GM12878 (cell line): ENCODE measurements around the gene TMEM135. TPM values are rescaled to one million over a fixed set of nuclear protein-coding genes. Genes with fewer than 3 reads are reported as not detected.

ENCODE experiments used
- ATAC-seq: fragments of 200-7000 bp; cut with Tn5 transposase; 3 replicates; pipeline ENCODE4 v1.9.1; 2020; ENCODE audit warnings: mild to moderate bottlenecking, moderate library complexity
- BruUV-seq: library from RNA; stranded (reverse); fragments of 400-500 nt; replicated peaks from 2 replicates; lab custom pipeline; 2021; lab: Mats Ljungman, UMichigan
- CTCF ChIA-PET: fragments of 300-600 bp; sonication (Branson Sonifier 250); formaldehyde crosslinking; extraction: SDS; loops from one replicate; lab custom pipeline; 2021; ENCODE audit warnings: inconsistent platforms; lab: Yijun Ruan, JAX
- POLR2A ChIA-PET: fragments of 350-600 bp; formaldehyde crosslinking; extraction: SDS; loops from one replicate; lab custom pipeline; 2021; ENCODE audit warnings: inconsistent platforms; lab: Charles Lee
- RAD21 ChIA-PET: fragments of 300-600 bp; sonication (Branson Sonifier 250); formaldehyde crosslinking; loops from one replicate; lab custom pipeline; 2023; ENCODE audit warnings: antibody characterized with exemption; ENCODE audit not compliant: unreplicated experiment; lab: Charles Lee
- SMC1A ChIA-PET: fragments of 300-600 bp; sonication (Branson Sonifier 250); formaldehyde crosslinking; loops from one replicate; lab custom pipeline; 2023; ENCODE audit not compliant: unreplicated experiment, uncharacterized antibody; lab: Charles Lee
- DNase-seq: peaks from one replicate; pipeline ENCODE4 v3.0.0-alpha.2; 2011; ENCODE audit warnings: low read depth, low spot score
- FAIRE-seq: peaks from 3 replicates; lab custom pipeline; 2011; peaks lifted over from hg19 to GRCh38; lab: Jason Lieb, UNC
- H2AFZ ChIP-seq: 2 replicates; pipeline ENCODE4 v1.6.0; 2011; ENCODE audit warnings: low read depth, low read length, control low read depth; ENCODE audit not compliant: control insufficient read depth
- H3K27ac ChIP-seq: 2 replicates; pipeline ENCODE4 v1.5.1; 2011; ENCODE audit warnings: control low read depth; ENCODE audit not compliant: control insufficient read depth, insufficient read depth
- H3K27me3 ChIP-seq, 2 experiments: replicated peaks in 1 of 2; 2 replicates each; pipeline versions ENCODE4 v1.6.0 to v1.6.1; 2011; ENCODE audit warnings: low read length in 1 of 2; ENCODE audit not compliant: control insufficient read depth in 2 of 2, insufficient read depth in 2 of 2
- H3K36me3 ChIP-seq, 2 experiments: 2 replicates each; pipeline ENCODE4 v1.5.1; 2011; ENCODE audit warnings: low read length in 1 of 2; ENCODE audit not compliant: control insufficient read depth in 2 of 2, insufficient read depth in 2 of 2
- H3K4me1 ChIP-seq: 2 replicates; pipeline ENCODE4 v1.6.1; 2011; ENCODE audit warnings: mild to moderate bottlenecking, low read length, moderate library complexity, mixed read lengths; ENCODE audit not compliant: control insufficient read depth, insufficient read depth
- H3K4me2 ChIP-seq: 2 replicates; pipeline ENCODE4 v1.6.0; 2011; ENCODE audit warnings: control low read depth; ENCODE audit not compliant: control insufficient read depth, insufficient read depth
- H3K4me3 ChIP-seq: fragments of 200-600 bp; sonication (generic); 2 replicates; pipeline ENCODE4 v1.5.1; 2016
- H3K79me2 ChIP-seq: 2 replicates; pipeline ENCODE4 v1.6.0; 2011; ENCODE audit warnings: low read length; ENCODE audit not compliant: control insufficient read depth, insufficient read depth
- H3K9ac ChIP-seq: 2 replicates; pipeline ENCODE4 v1.8.0; 2011; ENCODE audit warnings: low read length, control low read depth, mixed read lengths; ENCODE audit not compliant: control insufficient read depth, insufficient read depth
- H3K9me3 ChIP-seq: replicated peaks from 3 replicates; pipeline ENCODE4 v1.5.1; 2011; ENCODE audit warnings: mild to moderate bottlenecking, low read length; ENCODE audit not compliant: control insufficient read depth, insufficient read depth
- H4K20me1 ChIP-seq: 2 replicates; pipeline ENCODE4 v1.6.0; 2011; ENCODE audit not compliant: control insufficient read depth, insufficient read depth
- ATF7 ChIP-seq: fragments of 450-650 bp; IDR thresholded peaks from 2 replicates; pipeline ENCODE4 v1.6.1; 2016; ENCODE audit warnings: low read depth, mild to moderate bottlenecking
- CBX3 ChIP-seq: fragments of 200-600 bp; sonication (generic); IDR thresholded peaks from 2 replicates; pipeline ENCODE4 v1.6.1; 2016; ENCODE audit warnings: low read depth, borderline replicate concordance
- FOXK2 ChIP-seq: fragments of 450-650 bp; IDR thresholded peaks from 2 replicates; pipeline ENCODE4 v1.6.1; 2017; ENCODE audit warnings: mild to moderate bottlenecking, moderate library complexity
- GATAD2B ChIP-seq: fragments of 450-650 bp; conservative IDR thresholded peaks from 2 replicates; pipeline ENCODE4 v1.6.1; 2017; ENCODE audit warnings: low read depth, mild to moderate bottlenecking, moderate library complexity
- KAT2A ChIP-seq: conservative IDR thresholded peaks from 2 replicates; pipeline ENCODE4 v1.6.1; 2011; ENCODE audit warnings: low read depth, low read length; ENCODE audit not compliant: control insufficient read depth
- MEF2A ChIP-seq: IDR thresholded peaks from 2 replicates; pipeline ENCODE4 v1.6.1; 2011; ENCODE audit warnings: low read depth, mild to moderate bottlenecking, low read length, moderate library complexity; ENCODE audit not compliant: insufficient read depth
- NR2C2 ChIP-seq: IDR thresholded peaks from 2 replicates; pipeline ENCODE4 v1.6.1; 2011; ENCODE audit warnings: borderline replicate concordance, low read depth; ENCODE audit not compliant: control insufficient read depth, insufficient read length
- SUZ12 ChIP-seq: fragments of 200-600 bp; sonication (generic); IDR thresholded peaks from one replicate; pipeline ENCODE4 v1.6.1; 2018; ENCODE audit warnings: antibody characterized with exemption, mild to moderate bottlenecking; ENCODE audit not compliant: unreplicated experiment
- TBL1XR1 ChIP-seq: IDR thresholded peaks from 2 replicates; pipeline ENCODE4 v1.6.1; 2012; ENCODE audit warnings: low read depth, low read length, improper control_type of control experiment
- YY1 ChIP-seq: IDR thresholded peaks from 2 replicates; pipeline ENCODE4 v1.6.1; 2011; ENCODE audit warnings: low read depth, mild to moderate bottlenecking, low read length
- ZNF24 ChIP-seq: fragments of 450-650 bp; IDR thresholded peaks from 2 replicates; pipeline ENCODE4 v1.6.1; 2017; ENCODE audit warnings: antibody characterized with exemption, mild to moderate bottlenecking
- ZSCAN29 ChIP-seq: fragments of 450-650 bp; IDR thresholded peaks from 2 replicates; pipeline ENCODE4 v1.6.1; 2017; ENCODE audit warnings: mild to moderate bottlenecking, moderate library complexity
- WGBS: methylation state at CpG from one replicate; pipeline ENCODE4 v1.1.6; 2016; ENCODE audit warnings: low lambda C conversion rate; ENCODE audit not compliant: insufficient replicate concordance, insufficient coverage; ENCODE audit errors: missing lambda C conversion rate; 5-methylcytosine and 5-hydroxymethylcytosine counted together
- in situ Hi-C: fragments of 300-500 bp; cut with MboI; formaldehyde crosslinking; loops from 9 replicates; pipeline ENCODE4 v1.14.3; 2018; ENCODE audit warnings: mixed read lengths
- intact Hi-C: fragments of 100-400 bp; cut with micrococcal nuclease; formaldehyde crosslinking; loops from one replicate; pipeline ENCODE4 v1.14.2; 2022; ENCODE audit not compliant: unreplicated experiment
- polyA plus RNA-seq, 11 experiments: library from polyadenylated mRNA; depleted of rRNA in 4 of 11; unstranded in 6 of 11; stranded (reverse) in 5 of 11; fragments of >200 nt; fragmentation: Nextera tagmentation in 4 of 11; fragmentation: Illumina TruSeq in 1 of 11; extraction: Ambion mirVana in 4 of 11; extraction: Trizol in 1 of 11; gene quantifications; 1 replicate in 1 of 11; 2 replicates in 10 of 11; pipeline versions ENCODE4 v1.2.1 to v1.2.3, GENCODE V29; 2011 to 2016; ENCODE audit warnings: inconsistent platforms in 2 of 11, missing spikeins in 2 of 11, low read depth in 1 of 11
- total RNA-seq, 4 experiments: library from RNA; depleted of rRNA in 3 of 4; stranded (reverse); fragments of >200 nt in 3 of 4; fragmentation: Illumina TruSeq in 1 of 4; extraction: Trizol in 1 of 4; gene quantifications; 2 replicates each; pipeline versions ENCODE4 v1.2.1 to v1.2.3, GENCODE V29; 2013 to 2021
- TF ChIP-seq, protein P1 (sequence below): fragments of 150-350 bp; IDR thresholded peaks from 2 replicates; pipeline ENCODE4 v1.6.1; 2016; ENCODE audit warnings: low read depth, low read length
- TF ChIP-seq, protein P2 (sequence below): IDR thresholded peaks from 2 replicates; pipeline ENCODE4 v1.6.1; 2011; ENCODE audit warnings: borderline replicate concordance, low read depth, mild to moderate bottlenecking, moderate library complexity, mixed read lengths, low read length; ENCODE audit not compliant: insufficient read depth; ENCODE audit errors: extremely low read length
- TF ChIP-seq, protein P3 (sequence below): fragments of 450-650 bp; IDR thresholded peaks from 2 replicates; pipeline ENCODE4 v1.6.1; 2017; ENCODE audit warnings: borderline replicate concordance
- TF ChIP-seq, protein P4 (sequence below): fragments of 450-650 bp; IDR thresholded peaks from 2 replicates; pipeline ENCODE4 v1.6.1; 2014; ENCODE audit warnings: mild to moderate bottlenecking

The TMEM135 gene
- total and polyA plus RNA-seq, 10 of the 15 experiments (the other 5 are each of a cell fraction or from before 2014, with no cell fraction given): 7.2 to 117 (median 12.9) TPM

DNA sequence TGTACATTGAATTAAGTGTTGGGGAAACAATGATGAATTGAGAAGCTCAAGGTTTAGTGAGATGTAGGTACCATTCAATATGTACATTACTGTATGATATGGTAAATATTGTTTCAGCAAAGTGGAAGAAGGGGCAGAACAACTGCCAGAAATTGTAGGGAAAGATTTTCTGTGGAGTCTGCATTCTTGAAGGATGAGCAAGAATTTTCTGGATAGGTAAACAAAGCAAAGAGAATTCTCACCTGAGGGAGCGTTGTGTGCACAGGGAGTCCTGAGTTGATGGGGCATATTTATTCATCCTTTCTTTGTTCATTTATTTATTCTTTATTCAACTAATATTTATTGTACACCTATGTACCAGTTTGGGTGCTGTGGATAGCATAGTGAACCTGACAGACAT, 83.2 kb downstream of the TMEM135 start (continued):
- TF ChIP-seq, protein P1, sequence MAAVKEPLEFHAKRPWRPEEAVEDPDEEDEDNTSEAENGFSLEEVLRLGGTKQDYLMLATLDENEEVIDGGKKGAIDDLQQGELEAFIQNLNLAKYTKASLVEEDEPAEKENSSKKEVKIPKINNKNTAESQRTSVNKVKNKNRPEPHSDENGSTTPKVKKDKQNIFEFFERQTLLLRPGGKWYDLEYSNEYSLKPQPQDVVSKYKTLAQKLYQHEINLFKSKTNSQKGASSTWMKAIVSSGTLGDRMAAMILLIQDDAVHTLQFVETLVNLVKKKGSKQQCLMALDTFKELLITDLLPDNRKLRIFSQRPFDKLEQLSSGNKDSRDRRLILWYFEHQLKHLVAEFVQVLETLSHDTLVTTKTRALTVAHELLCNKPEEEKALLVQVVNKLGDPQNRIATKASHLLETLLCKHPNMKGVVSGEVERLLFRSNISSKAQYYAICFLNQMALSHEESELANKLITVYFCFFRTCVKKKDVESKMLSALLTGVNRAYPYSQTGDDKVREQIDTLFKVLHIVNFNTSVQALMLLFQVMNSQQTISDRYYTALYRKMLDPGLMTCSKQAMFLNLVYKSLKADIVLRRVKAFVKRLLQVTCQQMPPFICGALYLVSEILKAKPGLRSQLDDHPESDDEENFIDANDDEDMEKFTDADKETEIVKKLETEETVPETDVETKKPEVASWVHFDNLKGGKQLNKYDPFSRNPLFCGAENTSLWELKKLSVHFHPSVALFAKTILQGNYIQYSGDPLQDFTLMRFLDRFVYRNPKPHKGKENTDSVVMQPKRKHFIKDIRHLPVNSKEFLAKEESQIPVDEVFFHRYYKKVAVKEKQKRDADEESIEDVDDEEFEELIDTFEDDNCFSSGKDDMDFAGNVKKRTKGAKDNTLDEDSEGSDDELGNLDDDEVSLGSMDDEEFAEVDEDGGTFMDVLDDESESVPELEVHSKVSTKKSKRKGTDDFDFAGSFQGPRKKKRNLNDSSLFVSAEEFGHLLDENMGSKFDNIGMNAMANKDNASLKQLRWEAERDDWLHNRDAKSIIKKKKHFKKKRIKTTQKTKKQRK: no peak
- TF ChIP-seq MEF2A (no peak), ZNF24 (no peak), TBL1XR1 (no peak), SUZ12 (no peak), YY1 (no peak), GATAD2B (no peak)
- TF ChIP-seq, protein P2, sequence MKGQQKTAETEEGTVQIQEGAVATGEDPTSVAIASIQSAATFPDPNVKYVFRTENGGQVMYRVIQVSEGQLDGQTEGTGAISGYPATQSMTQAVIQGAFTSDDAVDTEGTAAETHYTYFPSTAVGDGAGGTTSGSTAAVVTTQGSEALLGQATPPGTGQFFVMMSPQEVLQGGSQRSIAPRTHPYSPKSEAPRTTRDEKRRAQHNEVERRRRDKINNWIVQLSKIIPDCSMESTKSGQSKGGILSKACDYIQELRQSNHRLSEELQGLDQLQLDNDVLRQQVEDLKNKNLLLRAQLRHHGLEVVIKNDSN: no peak
- TF ChIP-seq, all 136 proteins: peak for 0

DNA sequence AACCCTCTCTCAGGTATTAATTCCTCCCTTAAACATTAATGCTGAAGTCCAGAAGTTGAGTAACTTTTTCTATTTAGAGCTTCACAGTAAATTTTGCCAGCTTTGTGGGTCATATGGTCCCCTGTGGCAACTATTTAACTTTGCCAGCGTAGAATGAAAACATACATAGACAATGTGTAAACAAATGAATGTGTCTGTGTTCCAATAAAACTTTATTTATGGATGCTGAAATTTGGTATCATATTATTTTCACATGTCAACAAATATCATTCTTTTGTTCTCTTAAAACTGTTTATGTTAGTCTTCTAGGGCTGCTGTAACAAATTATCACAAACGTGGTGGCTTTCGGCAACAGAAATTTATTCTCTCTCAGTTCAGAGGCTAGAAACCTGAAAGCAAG, 85.1 kb downstream of the TMEM135 start:
- ChIA-PET SMC1A (interaction anchor here (0.9 to 2.9 kb wide), 4 partner anchors 8 to 118 kb away, joined by 3 to 10 read pairs (median 4); no protein-coding TSS in a partner anchor), POLR2A (interaction anchor here (0.6 kb wide), 1 partner anchor 85 kb away, joined by 3 read pairs; the partner anchor contains the start of gene TMEM135), RAD21 (no interaction called here), CTCF (interaction anchor here (1.3 to 1.6 kb wide), 2 partner anchors 9 to 19 kb away, joined by 3 to 5 read pairs; no protein-coding TSS in a partner anchor)
- no peaks in the 10 kb centered on the region for H3K4me1 ChIP-seq
- no peak overlapping the region for H3K4me2 ChIP-seq
- in situ Hi-C loops (no loop called here), intact Hi-C loops (no loop called here)
- H3K9me3 ChIP-seq: no peaks in the 10 kb centered on the region
- no peak overlapping the region for H3K9ac ChIP-seq
- no peak for DNase-seq
- no peak for ATAC-seq
- WGBS: 100% methylated on average over 3 of the region's 3 CpGs
- no peaks in the 10 kb centered on the region for H3K36me3 ChIP-seq
- H2AFZ ChIP-seq: no peak overlapping the region
- H3K27ac ChIP-seq: no peak overlapping the region
- H4K20me1 ChIP-seq: no peaks in the 10 kb centered on the region
- H3K4me3 ChIP-seq: no peak overlapping the region
- no TSS peak for BruUV-seq
- no peaks in the 10 kb centered on the region for H3K27me3 ChIP-seq
- H3K79me2 ChIP-seq: no peaks in the 10 kb centered on the region
- no peak for FAIRE-seq
- TF ChIP-seq CBX3: no peak
- TF ChIP-seq NR2C2: no peak
- TF ChIP-seq, protein P3, sequence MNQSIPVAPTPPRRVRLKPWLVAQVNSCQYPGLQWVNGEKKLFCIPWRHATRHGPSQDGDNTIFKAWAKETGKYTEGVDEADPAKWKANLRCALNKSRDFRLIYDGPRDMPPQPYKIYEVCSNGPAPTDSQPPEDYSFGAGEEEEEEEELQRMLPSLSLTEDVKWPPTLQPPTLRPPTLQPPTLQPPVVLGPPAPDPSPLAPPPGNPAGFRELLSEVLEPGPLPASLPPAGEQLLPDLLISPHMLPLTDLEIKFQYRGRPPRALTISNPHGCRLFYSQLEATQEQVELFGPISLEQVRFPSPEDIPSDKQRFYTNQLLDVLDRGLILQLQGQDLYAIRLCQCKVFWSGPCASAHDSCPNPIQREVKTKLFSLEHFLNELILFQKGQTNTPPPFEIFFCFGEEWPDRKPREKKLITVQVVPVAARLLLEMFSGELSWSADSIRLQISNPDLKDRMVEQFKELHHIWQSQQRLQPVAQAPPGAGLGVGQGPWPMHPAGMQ: no peak
- TF ChIP-seq KAT2A: no peak
- TF ChIP-seq, protein P4, sequence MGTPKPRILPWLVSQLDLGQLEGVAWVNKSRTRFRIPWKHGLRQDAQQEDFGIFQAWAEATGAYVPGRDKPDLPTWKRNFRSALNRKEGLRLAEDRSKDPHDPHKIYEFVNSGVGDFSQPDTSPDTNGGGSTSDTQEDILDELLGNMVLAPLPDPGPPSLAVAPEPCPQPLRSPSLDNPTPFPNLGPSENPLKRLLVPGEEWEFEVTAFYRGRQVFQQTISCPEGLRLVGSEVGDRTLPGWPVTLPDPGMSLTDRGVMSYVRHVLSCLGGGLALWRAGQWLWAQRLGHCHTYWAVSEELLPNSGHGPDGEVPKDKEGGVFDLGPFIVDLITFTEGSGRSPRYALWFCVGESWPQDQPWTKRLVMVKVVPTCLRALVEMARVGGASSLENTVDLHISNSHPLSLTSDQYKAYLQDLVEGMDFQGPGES: no peak
- no peak for TF ChIP-seq ZSCAN29
- TF ChIP-seq, protein P2: no peak
- TF ChIP-seq TBL1XR1: no peak
- TF ChIP-seq FOXK2: no peak
- TF ChIP-seq ATF7: no peak
